Breast epithelium (tissue), 3 donors: ENCODE data around the gene HGD.

Experiments used
- POLR2A ChIP-seq: fragments of 450-650 bp; IDR thresholded peaks from one replicate; pipeline ENCODE4 v1.6.1; 2016; ENCODE audit warnings: antibody characterized with exemption, mild to moderate bottlenecking, moderate library complexity
- POLR2AphosphoS5 ChIP-seq, 3 donors: sonication (generic); formaldehyde crosslinking; IDR thresholded peaks; one replicate each; pipeline ENCODE4 v1.6.1; 2017; ENCODE audit warnings: antibody characterized with exemption in 3 of 3
- TF ChIP-seq, protein P1 (sequence below), 3 donors: fragments of 450-650 bp; IDR thresholded peaks; one replicate each; pipeline ENCODE4 v1.5.1; 2016 to 2017; ENCODE audit warnings: antibody characterized with exemption in 3 of 3, mild to moderate bottlenecking in 3 of 3, moderate library complexity in 3 of 3

DNA sequence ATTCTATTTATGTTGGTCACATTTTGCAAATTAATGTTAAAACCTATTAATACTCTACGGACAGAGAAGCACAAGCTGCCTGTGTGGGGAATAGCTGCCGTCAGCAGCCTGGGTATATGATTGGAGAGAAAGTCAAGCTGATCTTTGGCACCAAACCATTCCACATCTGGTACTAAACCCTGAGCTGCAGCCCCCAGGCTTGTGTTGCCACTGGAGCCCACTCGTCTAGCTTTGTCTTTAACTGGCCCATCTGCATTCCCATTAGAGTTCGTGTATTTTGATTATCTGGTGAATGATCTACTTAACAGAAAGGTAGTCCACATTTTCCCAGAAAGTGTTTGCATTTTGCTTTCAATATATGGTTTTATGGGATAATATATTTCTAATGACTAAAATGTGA, 80.5 kb downstream of the HGD start:
- no peak for TF ChIP-seq POLR2A
- TF ChIP-seq, protein P1, sequence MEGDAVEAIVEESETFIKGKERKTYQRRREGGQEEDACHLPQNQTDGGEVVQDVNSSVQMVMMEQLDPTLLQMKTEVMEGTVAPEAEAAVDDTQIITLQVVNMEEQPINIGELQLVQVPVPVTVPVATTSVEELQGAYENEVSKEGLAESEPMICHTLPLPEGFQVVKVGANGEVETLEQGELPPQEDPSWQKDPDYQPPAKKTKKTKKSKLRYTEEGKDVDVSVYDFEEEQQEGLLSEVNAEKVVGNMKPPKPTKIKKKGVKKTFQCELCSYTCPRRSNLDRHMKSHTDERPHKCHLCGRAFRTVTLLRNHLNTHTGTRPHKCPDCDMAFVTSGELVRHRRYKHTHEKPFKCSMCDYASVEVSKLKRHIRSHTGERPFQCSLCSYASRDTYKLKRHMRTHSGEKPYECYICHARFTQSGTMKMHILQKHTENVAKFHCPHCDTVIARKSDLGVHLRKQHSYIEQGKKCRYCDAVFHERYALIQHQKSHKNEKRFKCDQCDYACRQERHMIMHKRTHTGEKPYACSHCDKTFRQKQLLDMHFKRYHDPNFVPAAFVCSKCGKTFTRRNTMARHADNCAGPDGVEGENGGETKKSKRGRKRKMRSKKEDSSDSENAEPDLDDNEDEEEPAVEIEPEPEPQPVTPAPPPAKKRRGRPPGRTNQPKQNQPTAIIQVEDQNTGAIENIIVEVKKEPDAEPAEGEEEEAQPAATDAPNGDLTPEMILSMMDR (IDR thresholded peaks at IDR 0.05): no peak
- TF ChIP-seq POLR2AphosphoS5 (IDR thresholded peaks at IDR 0.05): no peak
